Heart left ventricle (tissue), 16 donors: ENCODE results near the gene KRTAP22-1. TPM values are rescaled to one million over a fixed set of nuclear protein-coding genes. Genes with fewer than 3 reads are reported as not detected.
A peak's percentile ranks its signal among the peaks of the same experiment; 100 is the strongest.

Experiments
- ATAC-seq, 4 donors: fragments of 200-7000 bp; cut with Tn5 transposase; one replicate each; pipeline ENCODE4 v1.9.1; 2020 to 2022; ENCODE audit warnings: moderate library complexity in 4 of 4, mild to moderate bottlenecking in 3 of 4, moderate number of reproducible peaks in 1 of 4
- DNase-seq, 5 donors: peaks; one replicate each; pipeline ENCODE4 v3.0.0-alpha.2; 2020
- H3K27ac ChIP-seq, 12 donors: fragments of 200-600 bp; sonication (generic) in 4 of 12; one replicate each; pipeline versions ENCODE4 v1.5.0 to v1.8.0; 2016 to 2022; ENCODE audit warnings: mild to moderate bottlenecking in 2 of 12
- H3K27me3 ChIP-seq, 9 donors: fragments of 200-600 bp; sonication (generic) in 2 of 9; one replicate each; pipeline versions ENCODE4 v1.5.1 to v1.8.0; 2016 to 2022; ENCODE audit warnings: mild to moderate bottlenecking in 3 of 9
- H3K36me3 ChIP-seq, 9 donors: fragments of 200-600 bp; sonication (generic) in 2 of 9; one replicate each; pipeline versions ENCODE4 v1.5.0 to v1.8.0; 2018 to 2022; ENCODE audit warnings: mild to moderate bottlenecking in 2 of 9
- H3K4me1 ChIP-seq, 12 donors: fragments of 200-600 bp; sonication (generic) in 4 of 12; one replicate each; pipeline versions ENCODE4 v1.5.0 to v1.8.0; 2016 to 2022; ENCODE audit warnings: mild to moderate bottlenecking in 3 of 12
- H3K4me3 ChIP-seq, 12 donors: fragments of 200-600 bp; sonication (generic) in 4 of 12; one replicate each; pipeline versions ENCODE4 v1.5.0 to v1.8.0; 2017 to 2022; ENCODE audit warnings: mild to moderate bottlenecking in 9 of 12, moderate library complexity in 4 of 12
- H3K9me3 ChIP-seq, 12 donors: fragments of 200-600 bp; sonication (generic) in 4 of 12; one replicate each; pipeline versions ENCODE4 v1.5.0 to v1.8.0; 2016 to 2022; ENCODE audit warnings: mild to moderate bottlenecking in 1 of 12
- POLR2A ChIP-seq, 2 donors: fragments of 450-650 bp; IDR thresholded peaks; one replicate each; pipeline ENCODE4 v1.6.1; 2017; ENCODE audit warnings: antibody characterized with exemption in 2 of 2, mild to moderate bottlenecking in 2 of 2, moderate library complexity in 2 of 2
- WGBS, 4 donors: extraction: QIAGEN DNeasy Blood & Tissue Kit in 2 of 4; methylation state at CpG; one replicate each; pipeline versions ENCODE4 v1.1.5 to v1.1.7; 2013 to 2018; 5-methylcytosine and 5-hydroxymethylcytosine counted together
- intact Hi-C, 10 donors: fragments of 100-400 bp; cut with DNase I; formaldehyde crosslinking; loops; one replicate each; pipeline versions ENCODE4 v1.11.1 to v1.14.2; 2022
- polyA plus RNA-seq, 2 donors: library from polyadenylated mRNA; stranded (reverse); fragments of 200-250 nt; gene quantifications; one replicate each; pipeline ENCODE4 v1.2.3, GENCODE V29; 2013
- total RNA-seq, 9 donors: library from RNA; depleted of rRNA in 2 of 9; stranded (reverse); fragments of >200 nt in 2 of 9; fragmentation: NEBNext Ultra II Directional in 3 of 9; extraction: Animal tissue kit (Norgen Biotek cat#: 25700) in 3 of 9; gene quantifications; one replicate each; pipeline versions ENCODE4 v1.1.0 to v1.2.4, GENCODE V29; 2016 to 2023
- TF ChIP-seq, protein P1 (sequence below), 12 donors: fragments of 200-600 bp; sonication (generic) in 4 of 12; IDR thresholded peaks; one replicate each; pipeline versions ENCODE4 v1.5.0 to v1.8.0; 2018 to 2022; ENCODE audit warnings: antibody characterized with exemption in 12 of 12, mild to moderate bottlenecking in 5 of 12
- donor health status: ischemic (EF 13 %, LVEDD 7.1; RV severe dilation, severe dysfunction).
- donor health status: healthy with polysubstance abuse.
- donor health status: DM: no; HTN: yes; CAD: no.
- donor health status: DM: no; HTN: no; CAD: no.
- donor health status: ischemic (EF 25% LVEDD 6.9; RV normal size, moderate dysfunction).
- donor health status: ischemic (EF 25% LVEDD 5.7; RV mildly dilated, moderate dysfunction).
- donor health status: healthy.
- donor health status: DM: yes; HTN: yes; CAD: no.
- donor health status: ischemic (EF 35%, LVEDD 5.7; RV mildly dilated, moderate dysfunction).
- donor health status: nonischemic (EF 11% LVEDD 7.7; RV severe dilation, severe dysfunction).
- donor health status: DM: yes; HTN: yes; CAD: no.
- donor health status: PGD.
- donor health status: ischemic (EF 29% LVEDD 5.4; RV normal size, mild dysfunction).
- donor health status: nonischemic (EF 23%, LVEDD 6.1; RV moderate dilation, normal function).

KRTAP22-1 gene
- total and polyA plus RNA-seq, 11 donors: not detected

DNA sequence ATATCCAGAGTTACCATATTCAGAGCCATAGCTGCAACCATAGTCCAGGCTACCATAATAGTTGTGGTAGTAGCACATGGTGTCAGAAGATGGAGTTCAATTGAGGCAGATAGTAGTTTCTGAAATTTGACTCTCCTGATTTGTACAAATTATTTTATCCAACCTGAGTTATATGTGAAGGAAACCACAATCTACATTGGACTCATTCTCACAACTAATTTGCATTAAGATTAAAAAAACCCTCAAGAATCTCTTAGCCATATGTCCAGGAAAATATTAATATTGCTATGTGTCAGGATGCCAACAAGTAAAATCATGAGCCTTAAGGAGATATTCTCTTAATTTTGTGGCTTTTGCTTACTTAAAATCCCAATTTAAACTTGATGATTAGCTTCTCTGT is 10.6 kb upstream of the KRTAP22-1 start, which contains the start of gene KRTAP22-2:
Gene KRTAP22-2, minus strand, starts transcription at position 101 of the 400 bp plus-strand sequence.
- Histone ChIP-seq H3K9me3 (no peaks in the 10 kb centered on the region), H3K4me3 (no peak within 1 kb of the TSS), H3K36me3 (no peaks in the 10 kb centered on the region), H3K27ac (no peak within 1 kb of the TSS), H3K27me3 (no peaks in the 10 kb centered on the region), H3K4me1 (no peaks in the 10 kb centered on the region)
- ATAC-seq: no peak
- intact Hi-C loops: no loop called here
- DNase-seq: no peak
- TF ChIP-seq, protein P1, sequence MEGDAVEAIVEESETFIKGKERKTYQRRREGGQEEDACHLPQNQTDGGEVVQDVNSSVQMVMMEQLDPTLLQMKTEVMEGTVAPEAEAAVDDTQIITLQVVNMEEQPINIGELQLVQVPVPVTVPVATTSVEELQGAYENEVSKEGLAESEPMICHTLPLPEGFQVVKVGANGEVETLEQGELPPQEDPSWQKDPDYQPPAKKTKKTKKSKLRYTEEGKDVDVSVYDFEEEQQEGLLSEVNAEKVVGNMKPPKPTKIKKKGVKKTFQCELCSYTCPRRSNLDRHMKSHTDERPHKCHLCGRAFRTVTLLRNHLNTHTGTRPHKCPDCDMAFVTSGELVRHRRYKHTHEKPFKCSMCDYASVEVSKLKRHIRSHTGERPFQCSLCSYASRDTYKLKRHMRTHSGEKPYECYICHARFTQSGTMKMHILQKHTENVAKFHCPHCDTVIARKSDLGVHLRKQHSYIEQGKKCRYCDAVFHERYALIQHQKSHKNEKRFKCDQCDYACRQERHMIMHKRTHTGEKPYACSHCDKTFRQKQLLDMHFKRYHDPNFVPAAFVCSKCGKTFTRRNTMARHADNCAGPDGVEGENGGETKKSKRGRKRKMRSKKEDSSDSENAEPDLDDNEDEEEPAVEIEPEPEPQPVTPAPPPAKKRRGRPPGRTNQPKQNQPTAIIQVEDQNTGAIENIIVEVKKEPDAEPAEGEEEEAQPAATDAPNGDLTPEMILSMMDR (IDR thresholded peaks at IDR 0.05): no peak
- TF ChIP-seq POLR2A (IDR thresholded peaks at IDR 0.05): no peak

DNA sequence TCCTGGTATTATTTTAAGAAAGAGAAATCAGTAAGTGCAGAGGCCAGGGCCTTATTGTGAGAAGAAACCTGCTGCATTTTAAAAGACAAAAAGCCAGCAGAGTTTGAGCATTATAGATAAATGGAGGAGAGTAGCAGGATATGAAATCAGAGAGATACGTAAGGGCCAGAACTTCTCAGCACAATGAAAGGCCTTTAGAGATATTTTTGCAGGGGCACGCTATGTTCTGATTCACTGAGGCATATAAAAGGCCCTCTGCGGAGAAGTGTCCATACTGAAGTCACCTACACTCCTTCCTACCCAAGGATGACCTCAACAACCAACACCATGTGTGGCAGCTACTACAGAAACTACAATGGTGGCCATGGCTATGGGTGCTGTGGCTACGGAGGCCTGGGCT is 8.7 kb upstream of the KRTAP22-1 start, which contains the start of gene KRTAP6-3:
Gene KRTAP6-3, plus strand, starts transcription at position 301 of the 400 bp plus-strand sequence. Its CDS starts 6 bp downstream, at position 307.
- intact Hi-C loops: no loop called here
- no peak within 1 kb of the TSS for H3K27ac ChIP-seq
- peak in 1 of 4 donors; percentile 27 for ATAC-seq
- DNase-seq: no peak
- H3K9me3 ChIP-seq: no peaks in the 10 kb centered on the region
- WGBS, 4 donors: 85 to 97% (median 88%) methylated on average over 4 of the region's 4 CpGs
- no peaks in the 10 kb centered on the region for H3K36me3 ChIP-seq
- no peaks in the 10 kb centered on the region for H3K27me3 ChIP-seq
- H3K4me3 ChIP-seq: no peak within 1 kb of the TSS
- no peak for TF ChIP-seq POLR2A (IDR thresholded peaks at IDR 0.05)
- TF ChIP-seq, protein P1 (IDR thresholded peaks at IDR 0.05): no peak
- H3K4me1 ChIP-seq: no peaks in the 10 kb centered on the region

DNA sequence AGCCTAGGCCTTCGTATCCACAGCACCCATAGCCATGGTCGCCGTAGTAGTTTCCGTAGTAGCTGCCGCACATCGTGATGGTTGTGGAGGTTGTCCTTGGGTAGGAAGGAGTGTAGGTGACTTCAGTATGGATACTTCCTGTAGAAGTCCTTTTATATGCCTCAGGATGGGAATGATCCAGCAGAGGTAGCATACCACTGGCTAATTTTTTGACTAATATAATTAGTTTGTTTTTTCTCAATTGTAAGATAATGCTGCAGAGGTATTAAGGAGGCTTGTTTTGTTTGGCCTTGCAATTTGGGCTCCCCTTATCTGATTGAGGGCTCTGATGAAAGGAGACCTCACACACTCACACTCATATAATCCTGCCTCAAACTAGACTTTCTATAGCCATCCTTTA is 2.1 kb upstream of the KRTAP22-1 start, which contains the start of gene KRTAP6-2:
Gene KRTAP6-2, minus strand, starts transcription at position 101 of the 400 bp plus-strand sequence. Its CDS starts 28 bp downstream, at position 73.
- DNase-seq: no peak
- intact Hi-C loops: no loop called here
- no peak within 1 kb of the TSS for H3K27ac ChIP-seq
- 91 to 95% (median 93%) methylated on average over 6 of the region's 6 CpGs for WGBS, 4 donors
- peaks cover 0 to 5% (median 0%) of the 10 kb centered on the region in 12 donors for H3K9me3 ChIP-seq
- TF ChIP-seq, protein P1 (IDR thresholded peaks at IDR 0.05): no peak
- TF ChIP-seq POLR2A (IDR thresholded peaks at IDR 0.05): no peak
- no peaks in the 10 kb centered on the region for H3K27me3 ChIP-seq
- no peak within 1 kb of the TSS for H3K4me3 ChIP-seq
- no peaks in the 10 kb centered on the region for H3K4me1 ChIP-seq
- H3K36me3 ChIP-seq: no peaks in the 10 kb centered on the region
- no peak for ATAC-seq

DNA sequence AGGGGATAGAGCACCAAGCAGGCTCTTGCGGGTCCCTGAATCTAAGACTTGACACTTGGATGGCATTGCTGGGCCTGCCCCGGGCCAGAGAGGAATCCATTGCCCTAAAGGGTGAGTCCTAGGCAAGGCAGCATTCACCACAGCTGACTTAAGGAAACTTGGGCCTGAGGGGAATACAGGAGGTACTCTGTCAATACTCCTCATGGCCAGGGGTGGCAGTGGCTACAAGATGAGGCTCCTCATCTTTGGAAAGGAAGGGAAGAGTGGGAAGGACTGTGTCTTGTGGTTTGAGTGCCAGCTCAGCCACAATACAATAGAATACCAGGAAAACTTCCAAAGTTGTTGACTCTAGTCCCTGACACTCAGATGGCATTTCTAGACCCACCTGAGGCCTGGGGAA is 5.1 kb downstream of the KRTAP22-1 start:
- H3K27ac ChIP-seq: no peak overlapping the region
- no peaks in the 10 kb centered on the region for H3K4me1 ChIP-seq
- H3K27me3 ChIP-seq: no peaks in the 10 kb centered on the region
- H3K36me3 ChIP-seq: no peaks in the 10 kb centered on the region
- 83 to 100% (median 88%) methylated on average over 2 of the region's 2 CpGs for WGBS, 4 donors
- no peak overlapping the region for H3K4me3 ChIP-seq
- H3K9me3 ChIP-seq: peaks cover 0 to 7% (median 0%) of the 10 kb centered on the region in 12 donors
- no peak for ATAC-seq
- TF ChIP-seq POLR2A (IDR thresholded peaks at IDR 0.05): no peak
- TF ChIP-seq, protein P1 (IDR thresholded peaks at IDR 0.05): no peak
- intact Hi-C loops: no loop called here
- DNase-seq: no peak
